Natural killer cell treated with Interleukin-12 subunit alpha and Interleukin-12 subunit beta and Interleukin-15 and Interleukin-18, amount 100 ng/mL, for 72 hours (primary cell): ENCODE results near the gene HMGB2. TPM values are rescaled to one million over a fixed set of nuclear protein-coding genes. Genes with fewer than 3 reads are reported as not detected.

Source experiments
- ATAC-seq, 2 donors: fragments of 150-1000 bp; cut with Tn5 transposase in 1 of 2; sonication (Bioruptor Pico), chemical (Tn5 transposase) in 1 of 2; 2 replicates each; pipeline ENCODE4 v1.10.0; 2021
- DNase-seq: peaks from one replicate; pipeline ENCODE4 v3.0.0; 2022; ENCODE audit warnings: low spot score
- H3K27ac Mint-ChIP-seq, 2 donors: 1 replicate in 1 of 2; 2 replicates in 1 of 2; pipeline ENCODE4 v1.8.0; 2022; ENCODE audit warnings: mixed read lengths in 2 of 2, mild to moderate bottlenecking in 1 of 2, moderate library complexity in 1 of 2
- H3K27me3 Mint-ChIP-seq, 2 donors: 1 replicate in 1 of 2; 2 replicates in 1 of 2; pipeline ENCODE4 v1.8.0; 2022; ENCODE audit warnings: mixed read lengths in 2 of 2
- H3K36me3 Mint-ChIP-seq: one replicate; pipeline ENCODE4 v1.8.0; 2022; ENCODE audit warnings: mixed read lengths
- H3K4me1 Mint-ChIP-seq, 2 donors: 1 replicate in 1 of 2; 2 replicates in 1 of 2; pipeline ENCODE4 v1.8.0; 2022; ENCODE audit warnings: low read depth in 2 of 2, mixed read lengths in 2 of 2, mild to moderate bottlenecking in 1 of 2
- H3K4me3 Mint-ChIP-seq: one replicate; pipeline ENCODE4 v1.8.0; 2022; ENCODE audit warnings: mixed read lengths
- H3K9me3 Mint-ChIP-seq: 2 replicates; pipeline ENCODE4 v1.8.0; 2022; ENCODE audit warnings: mixed read lengths
- total RNA-seq, 2 donors: library from RNA; stranded (reverse); gene quantifications; one replicate each; pipeline ENCODE4 v1.2.3, GENCODE V29; 2022

HMGB2 gene
- total RNA-seq, 2 donors from 2014 or later, result 256 to 524 TPM

DNA sequence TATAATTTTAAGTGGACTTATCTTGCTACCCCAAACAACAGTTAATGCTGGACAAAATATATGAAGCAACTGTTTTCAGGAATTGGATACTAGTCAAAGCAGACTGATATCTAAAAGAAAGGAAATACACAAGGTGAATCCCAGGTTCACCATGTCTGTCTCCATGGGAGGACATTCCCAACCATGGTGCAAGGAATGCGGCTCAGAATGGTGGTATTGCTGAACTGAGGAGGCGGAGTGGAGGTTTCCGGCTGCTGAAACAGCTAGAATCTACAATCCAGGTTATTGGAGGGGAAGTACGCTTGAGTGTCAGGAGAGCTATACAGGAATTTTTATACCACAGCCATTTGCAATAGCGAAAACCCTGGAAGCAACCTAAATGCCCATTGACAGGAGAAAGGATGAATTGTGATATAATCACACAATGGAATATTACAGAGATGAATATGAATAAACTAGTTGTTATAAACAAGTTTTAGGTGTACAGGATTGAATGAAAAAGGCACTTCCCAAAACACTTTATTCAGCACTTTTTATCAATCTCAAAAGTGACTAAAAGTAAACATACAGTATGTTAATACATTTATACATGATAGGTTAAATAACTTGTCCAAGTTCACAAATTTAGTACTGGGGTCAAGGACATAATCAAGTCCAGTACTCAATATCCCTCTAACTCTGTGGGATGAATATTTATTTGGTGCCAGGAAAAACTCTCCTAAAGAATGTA is 9.0 kb downstream of the HMGB2 start:
- Mint-ChIP-seq H3K9me3 (no peaks in the 10 kb centered on the region), H3K36me3 (peaks cover 5% of the 10 kb centered on the region), H3K4me3 (no peak overlapping the region), H3K4me1 (no peaks in the 10 kb centered on the region), H3K27me3 (no peaks in the 10 kb centered on the region), H3K27ac (no peak overlapping the region)
- ATAC-seq (no peak), DNase-seq (no peak)

DNA sequence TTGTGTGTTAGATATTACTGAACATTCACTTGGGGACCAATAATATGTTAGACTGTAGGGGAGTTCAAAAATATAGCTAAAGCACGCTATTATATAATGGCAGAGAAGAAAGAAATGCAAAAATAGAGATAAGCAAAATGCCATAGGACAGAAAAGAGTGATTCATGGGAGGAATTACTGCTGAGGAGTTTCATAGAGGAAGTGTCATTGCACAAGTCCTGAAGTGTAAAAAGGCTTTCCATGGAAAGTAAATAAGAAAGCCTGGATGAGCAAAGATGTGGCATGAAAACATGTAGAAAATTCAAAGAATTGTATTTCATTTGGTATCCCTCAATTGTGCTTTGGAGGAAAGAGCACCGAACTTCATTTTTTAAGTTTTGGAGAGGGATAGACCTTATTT is 14.5 kb downstream of the HMGB2 start:
- no peak for DNase-seq
- H3K27ac Mint-ChIP-seq, result no peak overlapping the region
- peaks cover 5% of the 10 kb centered on the region for H3K36me3 Mint-ChIP-seq
- no peaks in the 10 kb centered on the region for H3K9me3 Mint-ChIP-seq
- no peaks in the 10 kb centered on the region for H3K27me3 Mint-ChIP-seq
- no peak overlapping the region for H3K4me3 Mint-ChIP-seq
- ATAC-seq, result no peak
- H3K4me1 Mint-ChIP-seq, result no peaks in the 10 kb centered on the region

DNA sequence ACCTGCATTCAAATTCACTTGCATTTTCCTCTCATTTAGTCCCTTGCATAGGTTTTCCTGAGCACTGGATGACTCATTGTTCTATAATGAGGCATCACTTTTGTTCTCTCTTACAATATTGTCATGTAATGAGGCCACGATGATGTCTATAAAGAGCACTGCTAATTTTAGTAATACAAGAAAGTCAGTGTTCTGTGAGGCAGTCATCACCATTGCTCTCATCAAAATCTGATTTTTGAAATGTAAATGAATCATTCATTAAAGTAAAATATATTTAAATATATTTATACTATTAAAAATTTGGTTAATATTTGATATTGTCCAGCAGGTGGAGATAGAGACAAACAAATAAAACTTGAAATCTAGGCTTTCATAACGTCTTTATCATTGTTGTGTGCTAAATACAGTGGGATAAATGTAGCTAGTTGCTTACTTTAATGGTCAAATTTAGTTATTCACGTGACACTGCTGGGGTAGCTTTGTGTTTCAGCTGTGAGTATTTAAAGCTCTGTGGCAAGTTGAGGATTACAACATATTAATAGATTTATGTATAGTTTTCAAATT is 15.4 kb downstream of the HMGB2 start:
- no peak for DNase-seq
- H3K4me1 Mint-ChIP-seq, result no peaks in the 10 kb centered on the region
- H3K36me3 Mint-ChIP-seq, result peaks cover 5% of the 10 kb centered on the region
- H3K9me3 Mint-ChIP-seq, result no peaks in the 10 kb centered on the region
- ATAC-seq, result no peak
- no peaks in the 10 kb centered on the region for H3K27me3 Mint-ChIP-seq
- H3K4me3 Mint-ChIP-seq, result no peak overlapping the region
- no peak overlapping the region for H3K27ac Mint-ChIP-seq

DNA sequence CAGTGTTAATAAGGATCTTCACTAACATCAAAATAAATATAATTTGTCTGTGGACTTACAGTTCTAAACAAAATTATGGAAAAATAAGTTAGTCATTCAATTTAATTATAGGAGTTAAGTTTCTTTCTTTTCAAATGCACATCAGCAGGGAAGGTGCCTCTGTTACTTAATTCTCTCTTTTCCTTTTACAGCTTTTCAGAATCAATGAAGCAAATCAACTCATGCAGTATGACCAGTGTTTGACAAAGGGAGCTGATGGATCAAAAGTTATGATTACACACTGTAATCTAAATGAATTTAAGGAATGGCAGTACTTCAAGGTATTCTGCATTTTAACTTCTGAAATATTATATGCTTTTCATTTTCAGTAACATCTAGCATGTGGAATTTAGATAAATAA is 15.9 kb downstream of the HMGB2 start:
- ATAC-seq, result no peak
- peaks cover 5% of the 10 kb centered on the region for H3K36me3 Mint-ChIP-seq
- H3K4me1 Mint-ChIP-seq, result no peaks in the 10 kb centered on the region
- H3K4me3 Mint-ChIP-seq, result no peak overlapping the region
- H3K9me3 Mint-ChIP-seq, result no peaks in the 10 kb centered on the region
- H3K27ac Mint-ChIP-seq, result no peak overlapping the region
- no peaks in the 10 kb centered on the region for H3K27me3 Mint-ChIP-seq
- DNase-seq, result no peak

DNA sequence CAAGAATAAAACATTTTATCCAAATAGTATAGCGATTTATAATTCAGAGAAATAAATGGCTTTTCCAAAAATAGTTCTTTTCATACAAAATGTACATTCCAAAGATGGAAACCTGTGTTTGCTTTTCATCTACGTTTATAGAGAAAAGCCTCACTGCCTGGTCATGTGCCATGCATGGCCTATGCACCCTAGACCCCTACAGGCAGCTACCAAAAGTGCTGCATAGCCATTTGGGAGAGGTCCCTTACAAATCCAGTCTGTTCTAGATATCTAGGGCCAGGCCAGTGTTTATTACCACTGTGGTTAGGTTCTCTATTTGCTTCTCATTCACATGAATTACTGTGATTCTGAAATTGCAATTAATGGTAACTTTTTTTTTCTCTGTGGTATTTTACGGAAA is 17.2 kb downstream of the HMGB2 start:
- ATAC-seq, result no peak
- Mint-ChIP-seq H3K4me1 (no peaks in the 10 kb centered on the region), H3K27me3 (no peaks in the 10 kb centered on the region), H3K36me3 (peaks cover 5% of the 10 kb centered on the region), H3K27ac (no peak overlapping the region), H3K9me3 (no peaks in the 10 kb centered on the region), H3K4me3 (no peak overlapping the region)
- DNase-seq, result no peak

DNA sequence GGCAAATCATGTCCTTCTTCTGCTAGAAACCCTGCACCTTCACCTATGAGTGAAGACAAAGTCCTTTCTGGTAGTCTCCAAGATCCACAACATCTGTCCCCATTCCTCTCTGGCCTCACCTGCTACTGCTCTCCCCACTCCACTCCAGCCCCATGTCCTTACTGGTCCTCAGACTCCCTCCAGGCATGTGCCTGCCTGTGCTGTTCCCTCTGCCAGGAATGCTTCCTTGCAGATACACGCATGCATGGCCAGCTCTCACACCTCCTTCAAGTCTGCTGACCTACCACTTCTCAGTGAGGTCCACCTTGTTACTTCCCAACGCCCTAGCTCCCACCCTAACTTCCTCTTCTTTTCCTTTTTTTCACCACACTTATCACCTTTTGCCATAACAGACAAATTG is 18.1 kb downstream of the HMGB2 start:
- Mint-ChIP-seq H3K36me3 (peaks cover 3% of the 10 kb centered on the region), H3K27me3 (no peaks in the 10 kb centered on the region), H3K4me1 (no peaks in the 10 kb centered on the region), H3K4me3 (no peak overlapping the region), H3K27ac (no peak overlapping the region), H3K9me3 (no peaks in the 10 kb centered on the region)
- DNase-seq (no peak), ATAC-seq (peak in 1 of 2 donors; percentile 53)

DNA sequence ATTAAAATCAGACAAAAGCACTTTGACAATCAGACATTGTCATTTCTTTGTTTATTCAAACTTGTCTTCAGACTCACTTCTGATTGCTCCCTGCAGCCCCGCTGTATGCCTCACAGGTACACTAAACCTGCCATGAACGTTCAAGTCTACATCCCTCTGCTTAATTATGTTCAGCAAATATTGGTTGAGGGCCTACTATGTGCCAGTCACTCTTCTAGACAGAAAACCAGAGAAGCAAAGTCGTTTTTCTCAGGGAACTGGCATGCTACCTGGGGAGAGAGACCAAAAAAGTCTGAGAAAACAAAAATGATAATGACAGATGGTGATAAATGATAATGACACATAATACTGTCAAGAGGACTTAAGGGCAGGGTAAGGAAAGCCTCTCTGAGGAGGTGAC is 19.4 kb downstream of the HMGB2 start:
- no peaks in the 10 kb centered on the region for H3K27me3 Mint-ChIP-seq
- H3K36me3 Mint-ChIP-seq, result no peaks in the 10 kb centered on the region
- DNase-seq (no peak), ATAC-seq (no peak)
- H3K4me1 Mint-ChIP-seq, result no peaks in the 10 kb centered on the region
- no peak overlapping the region for H3K27ac Mint-ChIP-seq
- H3K9me3 Mint-ChIP-seq, result no peaks in the 10 kb centered on the region
- H3K4me3 Mint-ChIP-seq, result no peak overlapping the region

DNA sequence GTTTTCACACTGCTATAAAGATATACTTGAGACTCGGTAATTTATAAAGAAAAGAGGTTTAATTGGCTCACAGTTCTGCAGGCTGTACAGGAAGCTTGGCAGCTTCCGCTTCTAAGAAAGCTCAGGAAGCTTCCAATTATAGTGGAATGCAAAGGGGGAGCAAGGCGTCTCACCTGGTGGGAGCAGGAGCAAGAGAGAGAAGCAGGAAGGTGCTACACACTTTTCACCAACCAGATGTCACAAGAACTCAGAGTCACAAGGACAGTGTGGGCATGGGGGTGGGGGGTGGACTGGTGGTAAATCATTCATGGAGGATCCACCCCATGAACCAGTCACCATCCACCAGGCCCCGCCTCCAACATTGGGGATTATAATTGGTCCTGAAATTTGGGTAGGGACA is 22.8 kb downstream of the HMGB2 start:
- H3K27me3 Mint-ChIP-seq, result no peaks in the 10 kb centered on the region
- no peaks in the 10 kb centered on the region for H3K4me1 Mint-ChIP-seq
- peaks cover 1% of the 10 kb centered on the region for H3K36me3 Mint-ChIP-seq
- DNase-seq (no peak), ATAC-seq (no peak)
- H3K9me3 Mint-ChIP-seq, result no peaks in the 10 kb centered on the region
- H3K27ac Mint-ChIP-seq, result no peak overlapping the region
- H3K4me3 Mint-ChIP-seq, result no peak overlapping the region

DNA sequence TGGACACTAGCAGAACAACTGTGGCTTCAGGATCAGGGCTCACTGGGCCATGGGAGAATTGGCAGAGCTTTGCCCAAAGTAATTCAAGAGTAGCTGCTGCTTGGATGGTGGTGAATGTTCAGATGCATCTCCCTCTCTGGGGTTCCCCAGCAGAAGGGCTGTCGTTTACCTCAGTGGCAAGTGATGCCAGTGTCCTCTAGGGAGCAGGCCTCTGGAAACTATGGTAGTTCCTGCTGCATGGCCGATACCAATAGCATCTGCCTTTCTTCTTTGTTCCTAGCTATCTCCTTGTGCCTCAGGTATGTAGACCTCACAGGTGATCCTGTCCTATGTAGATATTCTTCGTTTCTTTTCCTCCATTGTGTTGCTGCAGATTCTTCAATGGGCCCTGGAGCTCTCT is 26.4 kb downstream of the HMGB2 start:
- H3K36me3 Mint-ChIP-seq, result peaks cover 13% of the 10 kb centered on the region
- H3K4me1 Mint-ChIP-seq, result no peaks in the 10 kb centered on the region
- H3K27me3 Mint-ChIP-seq, result no peaks in the 10 kb centered on the region
- no peak for ATAC-seq
- DNase-seq, result no peak
- no peaks in the 10 kb centered on the region for H3K9me3 Mint-ChIP-seq
- H3K27ac Mint-ChIP-seq, result no peak overlapping the region
- no peak overlapping the region for H3K4me3 Mint-ChIP-seq

DNA sequence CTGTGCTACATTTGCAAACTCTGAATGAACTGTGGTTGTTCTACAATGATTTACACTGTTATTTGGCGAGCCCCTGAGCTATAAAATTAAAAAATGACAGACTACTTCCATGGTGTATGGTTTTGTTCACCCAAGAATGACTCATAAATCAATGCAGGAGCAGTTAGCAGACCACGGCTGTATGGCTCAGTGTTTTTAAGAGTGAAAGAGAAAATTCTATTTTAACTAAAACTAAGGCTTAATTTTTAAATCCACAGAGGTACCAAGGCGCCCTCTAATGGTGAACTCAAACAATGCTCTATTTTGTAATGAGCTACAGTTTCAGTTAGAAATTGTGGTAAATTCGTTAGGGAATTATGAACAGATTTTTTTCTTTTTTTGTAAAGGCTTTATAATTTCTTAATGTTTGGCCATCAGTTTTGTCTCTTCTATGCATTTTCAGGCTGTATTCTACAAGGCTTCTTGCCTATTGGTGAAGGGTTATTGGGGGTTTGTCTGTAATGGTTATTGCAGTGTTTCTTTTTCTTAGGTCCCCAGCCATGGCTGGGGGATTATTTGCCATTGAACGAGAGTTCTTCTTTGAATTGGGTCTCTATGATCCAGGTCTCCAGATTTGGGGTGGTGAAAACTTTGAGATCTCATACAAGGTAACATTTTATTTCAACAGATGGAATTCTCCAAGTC is 32.5 kb downstream of the HMGB2 start:
- H3K9me3 Mint-ChIP-seq, result no peaks in the 10 kb centered on the region
- H3K4me3 Mint-ChIP-seq, result no peak overlapping the region
- no peaks in the 10 kb centered on the region for H3K27me3 Mint-ChIP-seq
- H3K36me3 Mint-ChIP-seq, result peaks cover 13% of the 10 kb centered on the region
- H3K27ac Mint-ChIP-seq, result no peak overlapping the region
- DNase-seq (no peak), ATAC-seq (peak in 1 of 2 donors; percentile 44)
- peaks cover 2 to 6% of the 10 kb centered on the region in 2 donors for H3K4me1 Mint-ChIP-seq

DNA sequence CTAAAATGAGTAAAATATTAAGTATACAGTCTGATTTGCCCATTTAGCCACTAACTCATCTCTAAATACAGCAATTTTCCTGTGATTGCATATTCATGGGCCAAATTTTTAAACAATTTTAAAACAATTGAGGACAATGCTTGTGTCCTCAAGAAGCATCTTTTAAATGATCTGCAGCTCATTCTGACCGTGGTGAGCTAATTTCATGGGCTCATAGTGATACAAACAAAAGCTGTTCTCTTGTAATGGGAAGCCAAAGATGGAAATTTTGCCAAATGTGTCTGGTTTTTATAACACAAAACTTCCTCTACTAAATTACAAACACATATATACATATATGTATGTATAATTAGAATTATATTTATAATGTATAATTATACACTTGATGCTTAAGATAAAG is 39.7 kb downstream of the HMGB2 start:
- no peak overlapping the region for H3K4me3 Mint-ChIP-seq
- H3K4me1 Mint-ChIP-seq, result peaks cover 7 to 10% of the 10 kb centered on the region in 2 donors
- H3K27ac Mint-ChIP-seq, result no peak overlapping the region
- DNase-seq (no peak), ATAC-seq (no peak)
- H3K27me3 Mint-ChIP-seq, result no peaks in the 10 kb centered on the region
- H3K9me3 Mint-ChIP-seq, result no peaks in the 10 kb centered on the region
- H3K36me3 Mint-ChIP-seq, result no peaks in the 10 kb centered on the region

DNA sequence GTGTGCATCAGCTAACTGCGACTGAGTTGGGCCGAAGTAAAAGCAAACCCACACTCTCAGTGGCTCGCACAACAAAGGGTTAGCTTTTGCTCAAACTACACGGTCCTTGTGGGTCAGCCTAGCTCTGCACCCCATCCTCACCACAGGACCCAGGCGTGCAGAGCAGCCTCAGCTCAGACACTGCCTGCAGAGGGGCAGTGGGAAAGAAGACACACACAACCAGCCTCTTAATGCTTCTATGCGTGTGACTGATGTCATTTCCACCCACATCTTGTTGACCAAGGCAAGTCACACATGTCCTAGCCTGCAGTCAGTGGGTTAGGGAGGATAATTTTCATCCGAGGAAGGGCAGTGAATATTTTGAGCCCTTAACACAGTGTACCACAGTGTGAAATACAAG is 40.5 kb downstream of the HMGB2 start:
- Mint-ChIP-seq H3K36me3 (no peaks in the 10 kb centered on the region), H3K4me1 (peaks cover 14 to 17% of the 10 kb centered on the region in 2 donors), H3K27me3 (no peaks in the 10 kb centered on the region), H3K27ac (no peak overlapping the region), H3K4me3 (no peak overlapping the region), H3K9me3 (no peaks in the 10 kb centered on the region)
- DNase-seq, result no peak
- ATAC-seq, result peak in 1 of 2 donors; percentile 43

DNA sequence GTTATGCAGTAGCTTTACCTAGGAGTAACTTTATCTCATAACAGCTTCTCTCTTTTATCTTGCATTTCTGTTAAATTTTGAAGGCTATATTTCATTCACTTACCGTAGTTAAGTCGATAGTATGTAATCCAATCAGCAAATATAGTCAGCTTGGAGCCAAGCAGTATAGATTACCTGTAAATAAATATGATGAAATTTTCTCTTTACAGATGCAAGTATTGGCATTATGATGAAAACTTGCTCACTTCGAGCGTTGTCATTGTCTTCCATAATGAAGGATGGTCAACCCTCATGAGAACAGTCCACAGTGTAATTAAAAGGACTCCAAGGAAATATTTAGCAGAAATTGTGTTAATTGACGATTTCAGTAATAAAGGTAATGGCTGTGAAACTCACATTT is 42.3 kb downstream of the HMGB2 start:
- no peak for DNase-seq
- Mint-ChIP-seq H3K36me3 (no peaks in the 10 kb centered on the region), H3K9me3 (no peaks in the 10 kb centered on the region), H3K27ac (no peak overlapping the region), H3K4me1 (peaks cover 18 to 23% of the 10 kb centered on the region in 2 donors), H3K27me3 (no peaks in the 10 kb centered on the region), H3K4me3 (no peak overlapping the region)
- no peak for ATAC-seq

DNA sequence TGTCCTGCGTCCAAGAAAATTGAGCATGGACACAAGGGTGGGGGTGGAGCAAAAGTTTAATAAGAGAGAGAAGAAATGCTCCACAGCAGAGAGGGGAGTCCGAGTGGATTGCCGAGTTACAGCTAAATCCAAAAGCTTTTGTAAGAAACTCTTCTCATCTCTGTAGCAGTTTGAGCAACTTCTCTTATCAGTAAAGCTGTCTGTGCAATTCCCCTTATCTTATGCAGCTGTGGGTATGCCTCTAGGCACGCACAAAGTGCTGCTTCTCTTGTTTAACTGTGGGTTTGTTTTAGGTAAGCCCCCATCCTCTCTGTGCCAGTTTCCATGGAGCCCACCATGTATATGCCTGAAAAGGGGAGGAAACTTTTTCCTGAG is 44.8 kb downstream of the HMGB2 start:
- no peaks in the 10 kb centered on the region for H3K27me3 Mint-ChIP-seq
- peaks cover 5% of the 10 kb centered on the region for H3K36me3 Mint-ChIP-seq
- H3K4me1 Mint-ChIP-seq, result peaks cover 18 to 23% of the 10 kb centered on the region in 2 donors
- peak overlapping the region; percentile 69 for H3K4me3 Mint-ChIP-seq
- H3K9me3 Mint-ChIP-seq, result no peaks in the 10 kb centered on the region
- ATAC-seq (peak in 1 of 2 donors; percentile 46), DNase-seq (no peak)
- peak overlapping the region in 1 of 2 donors; percentile 70 for H3K27ac Mint-ChIP-seq
